Hepatocyte (in vitro differentiated cells): Measurements from ENCODE around the gene IGFLR1.

Experiments used
- EZH2phosphoT487 ChIP-seq: fragments of 200-600 bp; sonication (generic); IDR thresholded peaks from one replicate; pipeline ENCODE4 v1.6.1; 2018; ENCODE audit warnings: antibody characterized with exemption, mild to moderate bottlenecking, low read depth, moderate library complexity; ENCODE audit not compliant: unreplicated experiment, severe bottlenecking
- TF ChIP-seq, protein P1 (sequence below): fragments of 200-600 bp; sonication (generic); IDR thresholded peaks from 2 replicates; pipeline ENCODE4 v1.5.1; 2016; ENCODE audit warnings: antibody characterized with exemption, mild to moderate bottlenecking; ENCODE audit not compliant: poor library complexity

DNA sequence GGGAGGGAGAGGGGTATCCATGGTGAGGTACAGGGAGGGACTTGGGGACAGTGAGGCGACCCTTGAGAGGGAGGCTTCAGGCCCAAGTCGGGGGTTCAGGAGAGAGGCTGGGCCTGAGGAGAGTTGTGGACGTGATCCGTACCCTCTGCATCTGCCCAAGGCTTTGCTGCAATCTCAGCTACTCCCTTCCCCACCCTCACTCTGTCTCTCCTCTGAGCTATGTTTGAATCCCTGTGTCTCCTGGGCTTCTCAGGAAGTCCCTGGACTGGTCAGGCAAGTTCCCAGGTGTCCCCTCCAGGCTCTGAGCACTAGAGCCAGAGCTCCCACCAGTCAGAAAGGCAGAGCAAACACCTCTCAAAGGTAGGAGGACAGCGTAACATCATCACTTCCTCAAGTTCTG, 7.9 kb upstream of the IGFLR1 start:
- TF ChIP-seq, protein P1, sequence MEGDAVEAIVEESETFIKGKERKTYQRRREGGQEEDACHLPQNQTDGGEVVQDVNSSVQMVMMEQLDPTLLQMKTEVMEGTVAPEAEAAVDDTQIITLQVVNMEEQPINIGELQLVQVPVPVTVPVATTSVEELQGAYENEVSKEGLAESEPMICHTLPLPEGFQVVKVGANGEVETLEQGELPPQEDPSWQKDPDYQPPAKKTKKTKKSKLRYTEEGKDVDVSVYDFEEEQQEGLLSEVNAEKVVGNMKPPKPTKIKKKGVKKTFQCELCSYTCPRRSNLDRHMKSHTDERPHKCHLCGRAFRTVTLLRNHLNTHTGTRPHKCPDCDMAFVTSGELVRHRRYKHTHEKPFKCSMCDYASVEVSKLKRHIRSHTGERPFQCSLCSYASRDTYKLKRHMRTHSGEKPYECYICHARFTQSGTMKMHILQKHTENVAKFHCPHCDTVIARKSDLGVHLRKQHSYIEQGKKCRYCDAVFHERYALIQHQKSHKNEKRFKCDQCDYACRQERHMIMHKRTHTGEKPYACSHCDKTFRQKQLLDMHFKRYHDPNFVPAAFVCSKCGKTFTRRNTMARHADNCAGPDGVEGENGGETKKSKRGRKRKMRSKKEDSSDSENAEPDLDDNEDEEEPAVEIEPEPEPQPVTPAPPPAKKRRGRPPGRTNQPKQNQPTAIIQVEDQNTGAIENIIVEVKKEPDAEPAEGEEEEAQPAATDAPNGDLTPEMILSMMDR, result no peak
- TF ChIP-seq EZH2phosphoT487, result no peak
